Left colon (tissue), 2 donors: Measurements from ENCODE around the gene NEURL1. TPM values are rescaled to one million over a fixed set of nuclear protein-coding genes. Genes with fewer than 3 reads are reported as not detected.
A peak's percentile ranks its signal among the peaks of the same experiment; 100 is the strongest.
"Not testable (repeated sequence)": the region's sequence is repeated elsewhere in the genome, so short reads cannot be mapped to it uniquely, and the experiment has no call there.

ENCODE experiments used
- ATAC-seq: fragments of 200-7000 bp; cut with Tn5 transposase; one replicate; pipeline ENCODE4 v1.9.1; 2020; ENCODE audit warnings: mild to moderate bottlenecking, moderate library complexity
- DNase-seq, 2 donors: peaks; one replicate each; pipeline ENCODE4 v3.0.0-alpha.2; 2020
- intact Hi-C, 2 donors: fragments of 100-400 bp; cut with DNase I in 1 of 2; cut with micrococcal nuclease in 1 of 2; formaldehyde crosslinking; loops; one replicate each; pipeline versions ENCODE4 v1.11.2 to v1.14.0; 2022; cut with DNase I, micrococcal nuclease
- total RNA-seq, 2 donors: library from RNA; stranded (reverse); fragmentation: NEBNext Ultra II Directional; extraction: Animal tissue kit (Norgen Biotek cat#: 25700); gene quantifications; one replicate each; pipeline ENCODE4 v1.2.1, GENCODE V29; 2021
- donor health status: DM: no; HTN: no; CAD: no.
- donor health status: DM: yes; HTN: yes; CAD: no.

Gene NEURL1
- total RNA-seq, 2 donors from 2014 or later = 47.5 to 49.2 TPM

GRCh38 chr10:103605359-103606096 is 112.0 kb downstream of the NEURL1 start:
- intact Hi-C loops = loop anchor here in 1 of 2 donors (10.0 kb wide), 1 partner anchor 79 kb away; no protein-coding TSS in a partner anchor
- DNase-seq (peak in 1 of 2 donors; percentile 47), ATAC-seq (peak; percentile 26)

- not testable (repeated sequence) for ATAC-seq, DNase-seq
- intact Hi-C loops = loop anchor here in 1 of 2 donors (10.0 kb wide), 1 partner anchor 79 kb away; no protein-coding TSS in a partner anchor
These were observed 112.6 kb downstream of the NEURL1 start for GRCh38 chr10:103606097-103606438.

- not testable (repeated sequence) for DNase-seq, ATAC-seq
- intact Hi-C loops = loop anchor here in 1 of 2 donors (10.0 kb wide), 1 partner anchor 78 kb away; no protein-coding TSS in a partner anchor
These were observed 113.5 kb downstream of the NEURL1 start for GRCh38 chr10:103607051-103607450.

- DNase-seq, ATAC-seq: not testable (repeated sequence)
- intact Hi-C loops = loop anchor here in 1 of 2 donors (10.0 kb wide), 1 partner anchor 77 kb away; no protein-coding TSS in a partner anchor
These were observed 114.6 kb downstream of the NEURL1 start for GRCh38 chr10:103608056-103608455.

- ATAC-seq = no peak
- intact Hi-C loops = loop anchor here in 1 of 2 donors (10.0 kb wide), 1 partner anchor 75 kb away; no protein-coding TSS in a partner anchor
- no peak for DNase-seq
These were observed 116.0 kb downstream of the NEURL1 start for GRCh38 chr10:103609231-103610082.

- ATAC-seq (no peak), DNase-seq (no peak)
- intact Hi-C loops = no loop called here
These were observed 116.6 kb downstream of the NEURL1 start for GRCh38 chr10:103610083-103610472.

- intact Hi-C loops = no loop called here
- no peak for ATAC-seq
- no peak for DNase-seq
These were observed 117.5 kb downstream of the NEURL1 start for GRCh38 chr10:103610921-103611511.

- intact Hi-C loops = no loop called here
- DNase-seq = no peak
- no peak for ATAC-seq
These were observed 119.2 kb downstream of the NEURL1 start for GRCh38 chr10:103612462-103613365.

- no peak for DNase-seq
- no peak for ATAC-seq
- intact Hi-C loops = no loop called here
These were observed 120.1 kb downstream of the NEURL1 start for GRCh38 chr10:103613616-103614015.

GRCh38 chr10:103614306-103615158 is 121.0 kb downstream of the NEURL1 start:
- intact Hi-C loops = no loop called here
- ATAC-seq (no peak), DNase-seq (no peak)

- DNase-seq (peak in 1 of 2 donors; percentile 50), ATAC-seq (peak; percentile 10)
- intact Hi-C loops = no loop called here
These were observed 123.4 kb downstream of the NEURL1 start for GRCh38 chr10:103616705-103617601.

GRCh38 chr10:103617602-103618385 is 124.3 kb downstream of the NEURL1 start:
- intact Hi-C loops = no loop called here
- ATAC-seq (no peak), DNase-seq (no peak)

GRCh38 chr10:103618575-103619423 is 125.3 kb downstream of the NEURL1 start:
- DNase-seq = peak in 1 of 2 donors; percentile 52
- ATAC-seq = no peak
- intact Hi-C loops = no loop called here

GRCh38 chr10:103619424-103620351 is 126.2 kb downstream of the NEURL1 start:
- intact Hi-C loops = no loop called here
- ATAC-seq (no peak), DNase-seq (no peak)
